Peyer's patch (tissue), 4 donors: ENCODE measurements around the gene CDH10. TPM values are rescaled to one million over a fixed set of nuclear protein-coding genes. Genes with fewer than 3 reads are reported as not detected.

Experiments used
- DNase-seq, 3 donors: peaks; one replicate each; pipeline ENCODE4 v3.0.0-alpha.2; 2017 to 2019
- H3K27ac ChIP-seq, 4 donors: fragments of 200-600 bp; sonication (generic); one replicate each; pipeline ENCODE4 v1.5.1; 2016 to 2019
- H3K27me3 ChIP-seq, 2 donors: fragments of 200-600 bp; sonication (generic); one replicate each; pipeline ENCODE4 v1.5.1; 2019
- H3K36me3 ChIP-seq, 3 donors: fragments of 200-600 bp; sonication (generic); one replicate each; pipeline ENCODE4 v1.5.1; 2016 to 2019
- H3K4me1 ChIP-seq, 4 donors: fragments of 200-600 bp; sonication (generic); one replicate each; pipeline ENCODE4 v1.5.1; 2016 to 2019
- H3K4me3 ChIP-seq, 4 donors: fragments of 200-600 bp; sonication (generic); 1 replicate in 3 of 4; 2 replicates in 1 of 4; pipeline ENCODE4 v1.5.1; 2016 to 2019; ENCODE audit warnings: mild to moderate bottlenecking in 1 of 4
- H3K9me3 ChIP-seq, 4 donors: fragments of 200-600 bp; sonication (generic); one replicate each; pipeline ENCODE4 v1.5.1; 2016 to 2019; ENCODE audit warnings: mild to moderate bottlenecking in 1 of 4
- POLR2A ChIP-seq, 2 donors: fragments of 450-650 bp; IDR thresholded peaks; one replicate each; pipeline ENCODE4 v1.5.1; 2017; ENCODE audit warnings: antibody characterized with exemption in 2 of 2, mild to moderate bottlenecking in 2 of 2, moderate library complexity in 2 of 2
- total RNA-seq, 4 donors: library from RNA; depleted of rRNA; stranded (reverse); fragments of >200 nt; gene quantifications; one replicate each; pipeline ENCODE4 v1.1.0, GENCODE V29; 2016
- TF ChIP-seq, protein P1 (sequence below), 6 experiments: fragments of 450-650 bp in 4 of 6; fragments of 200-600 bp in 2 of 6; sonication (generic) in 1 of 6; IDR thresholded peaks; one replicate each; pipeline ENCODE4 v1.5.1; 2017 to 2019; ENCODE audit warnings: antibody characterized with exemption in 6 of 6, mild to moderate bottlenecking in 3 of 6, moderate library complexity in 1 of 6

Gene CDH10
- total RNA-seq, 4 donors from 2014 or later, result not detected

DNA sequence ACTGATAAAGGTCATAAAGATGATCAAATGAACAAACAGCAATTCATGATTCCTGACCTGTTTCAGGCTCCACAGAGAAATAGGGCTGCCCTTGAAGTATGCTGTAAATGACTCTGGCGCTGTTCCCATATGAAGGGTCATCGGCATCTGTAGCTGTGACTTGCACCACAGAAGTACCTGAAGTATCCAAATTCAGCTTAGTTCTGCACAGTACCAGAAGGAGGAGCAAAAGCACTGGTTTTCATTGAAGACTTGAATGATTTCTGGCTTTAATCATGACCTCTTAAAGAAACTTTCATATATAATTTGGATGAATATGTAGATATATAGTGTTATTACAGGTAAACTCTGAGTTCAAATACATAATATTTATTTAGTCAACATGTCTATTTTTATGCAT, 109.1 kb downstream of the CDH10 start:
- no peaks in the 10 kb centered on the region for H3K36me3 ChIP-seq

DNA sequence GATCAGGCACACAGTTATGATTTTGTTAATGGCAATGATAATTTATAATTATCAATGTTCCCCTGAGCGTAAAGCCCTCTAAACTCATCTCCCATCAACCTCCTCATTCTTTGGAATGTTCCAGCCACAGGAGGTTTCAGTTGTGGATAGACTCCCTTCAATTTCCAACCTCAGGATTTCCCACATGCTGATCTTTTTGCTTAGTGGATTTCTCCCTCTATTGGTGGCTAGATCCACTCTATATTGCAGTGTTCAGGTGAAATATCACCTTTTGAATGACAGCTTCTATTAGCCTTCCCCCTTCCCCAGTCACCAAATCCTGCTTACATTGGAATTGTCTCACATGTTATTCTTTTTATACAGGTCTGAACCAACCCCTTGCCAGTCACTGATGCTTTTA, 113.9 kb downstream of the CDH10 start:
- H3K36me3 ChIP-seq, result no peaks in the 10 kb centered on the region
- no peak overlapping the region for H3K27ac ChIP-seq
- no peak for TF ChIP-seq POLR2A (IDR thresholded peaks at IDR 0.05)
- TF ChIP-seq, protein P1, sequence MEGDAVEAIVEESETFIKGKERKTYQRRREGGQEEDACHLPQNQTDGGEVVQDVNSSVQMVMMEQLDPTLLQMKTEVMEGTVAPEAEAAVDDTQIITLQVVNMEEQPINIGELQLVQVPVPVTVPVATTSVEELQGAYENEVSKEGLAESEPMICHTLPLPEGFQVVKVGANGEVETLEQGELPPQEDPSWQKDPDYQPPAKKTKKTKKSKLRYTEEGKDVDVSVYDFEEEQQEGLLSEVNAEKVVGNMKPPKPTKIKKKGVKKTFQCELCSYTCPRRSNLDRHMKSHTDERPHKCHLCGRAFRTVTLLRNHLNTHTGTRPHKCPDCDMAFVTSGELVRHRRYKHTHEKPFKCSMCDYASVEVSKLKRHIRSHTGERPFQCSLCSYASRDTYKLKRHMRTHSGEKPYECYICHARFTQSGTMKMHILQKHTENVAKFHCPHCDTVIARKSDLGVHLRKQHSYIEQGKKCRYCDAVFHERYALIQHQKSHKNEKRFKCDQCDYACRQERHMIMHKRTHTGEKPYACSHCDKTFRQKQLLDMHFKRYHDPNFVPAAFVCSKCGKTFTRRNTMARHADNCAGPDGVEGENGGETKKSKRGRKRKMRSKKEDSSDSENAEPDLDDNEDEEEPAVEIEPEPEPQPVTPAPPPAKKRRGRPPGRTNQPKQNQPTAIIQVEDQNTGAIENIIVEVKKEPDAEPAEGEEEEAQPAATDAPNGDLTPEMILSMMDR (IDR thresholded peaks at IDR 0.05), result no peak
- H3K27me3 ChIP-seq, result no peaks in the 10 kb centered on the region
- no peaks in the 10 kb centered on the region for H3K9me3 ChIP-seq
- DNase-seq, result no peak
- H3K4me3 ChIP-seq, result no peak overlapping the region
- H3K4me1 ChIP-seq, result no peaks in the 10 kb centered on the region

More for the DNA sequence above, 109.1 kb downstream of the CDH10 start:
- no peak overlapping the region for H3K4me3 ChIP-seq
- H3K27me3 ChIP-seq, result no peaks in the 10 kb centered on the region
- no peak for DNase-seq
- H3K4me1 ChIP-seq, result no peaks in the 10 kb centered on the region
- H3K9me3 ChIP-seq, result no peaks in the 10 kb centered on the region
- no peak overlapping the region for H3K27ac ChIP-seq
- TF ChIP-seq, protein P1 (IDR thresholded peaks at IDR 0.05), result no peak
- no peak for TF ChIP-seq POLR2A (IDR thresholded peaks at IDR 0.05)

DNA sequence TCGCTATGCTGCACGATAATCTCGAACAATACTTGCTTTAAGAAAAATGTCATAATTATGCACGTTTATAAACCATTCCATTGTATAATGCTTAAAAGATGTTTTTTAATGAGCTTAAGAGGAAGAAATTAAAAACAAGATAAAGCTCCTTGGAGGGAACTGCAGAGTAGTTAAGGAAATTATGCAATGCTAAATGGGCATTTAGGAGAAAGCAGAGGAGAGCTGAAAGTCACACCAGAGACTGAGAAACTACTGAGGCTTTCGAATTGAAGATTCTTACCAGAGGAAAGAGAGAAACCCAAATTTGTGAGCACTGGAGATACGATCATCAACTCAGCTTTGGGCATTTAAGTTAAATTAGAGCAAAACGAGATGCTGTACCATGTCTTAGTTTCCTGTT, 119.4 kb downstream of the CDH10 start:
- no peaks in the 10 kb centered on the region for H3K4me1 ChIP-seq
- no peak for DNase-seq

DNA sequence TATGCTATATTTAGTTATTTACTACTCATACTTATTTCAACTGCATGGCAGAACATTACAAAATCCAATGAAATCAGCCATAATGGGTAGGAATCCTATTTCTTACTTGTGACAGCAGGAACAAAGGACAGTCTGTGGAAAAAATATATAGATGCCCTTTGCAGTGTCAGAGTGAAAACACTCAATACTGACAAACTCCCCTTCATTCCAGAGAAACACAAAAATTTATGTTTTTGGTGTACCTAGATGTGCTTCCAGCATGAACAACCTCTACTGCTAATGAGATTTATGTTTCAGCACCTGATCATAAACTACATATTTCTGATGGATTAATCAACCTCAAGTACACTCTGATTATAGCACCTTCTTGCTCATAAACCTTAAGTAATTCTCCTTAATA, 132.4 kb downstream of the CDH10 start:
- Histone ChIP-seq H3K27ac (no peak overlapping the region), H3K27me3 (no peaks in the 10 kb centered on the region), H3K4me3 (no peak overlapping the region), H3K9me3 (no peaks in the 10 kb centered on the region), H3K4me1 (no peaks in the 10 kb centered on the region), H3K36me3 (no peaks in the 10 kb centered on the region)
- TF ChIP-seq, protein P1 (IDR thresholded peaks at IDR 0.05), result no peak
- TF ChIP-seq POLR2A (IDR thresholded peaks at IDR 0.05), result no peak
- DNase-seq, result no peak

More for the DNA sequence above, 119.4 kb downstream of the CDH10 start:
- Histone ChIP-seq H3K9me3 (no peaks in the 10 kb centered on the region), H3K4me3 (no peak overlapping the region), H3K36me3 (no peaks in the 10 kb centered on the region), H3K27me3 (no peaks in the 10 kb centered on the region), H3K27ac (no peak overlapping the region)
- no peak for TF ChIP-seq POLR2A (IDR thresholded peaks at IDR 0.05)
- TF ChIP-seq, protein P1 (IDR thresholded peaks at IDR 0.05), result no peak

DNA sequence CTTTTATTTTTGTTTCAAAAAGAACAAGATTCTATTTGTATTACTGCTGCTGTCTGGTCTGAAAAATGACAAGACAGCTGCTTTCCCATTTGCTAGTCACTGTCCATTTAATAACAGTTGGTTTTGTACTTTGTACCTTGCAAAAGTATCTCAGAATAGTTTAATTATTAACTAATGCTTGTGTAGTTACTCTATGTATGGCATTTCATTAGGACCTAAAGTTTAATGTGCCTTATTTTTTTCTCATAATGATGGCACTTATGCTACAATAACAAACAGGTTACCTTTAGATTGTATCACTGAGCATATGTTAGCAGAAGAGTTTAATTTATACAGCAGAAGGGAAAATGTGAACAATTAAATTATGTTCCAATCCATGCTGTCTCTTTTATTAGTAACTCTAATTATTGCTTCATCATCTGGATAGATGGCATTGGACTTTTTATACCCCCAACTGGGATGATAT, 134.2 kb downstream of the CDH10 start:
- no peak overlapping the region for H3K4me3 ChIP-seq
- no peak overlapping the region for H3K27ac ChIP-seq
- DNase-seq, result no peak
- no peaks in the 10 kb centered on the region for H3K4me1 ChIP-seq
- no peaks in the 10 kb centered on the region for H3K27me3 ChIP-seq
- no peaks in the 10 kb centered on the region for H3K36me3 ChIP-seq
- no peaks in the 10 kb centered on the region for H3K9me3 ChIP-seq
- TF ChIP-seq POLR2A (IDR thresholded peaks at IDR 0.05), result no peak
- TF ChIP-seq, protein P1 (IDR thresholded peaks at IDR 0.05), result no peak

DNA sequence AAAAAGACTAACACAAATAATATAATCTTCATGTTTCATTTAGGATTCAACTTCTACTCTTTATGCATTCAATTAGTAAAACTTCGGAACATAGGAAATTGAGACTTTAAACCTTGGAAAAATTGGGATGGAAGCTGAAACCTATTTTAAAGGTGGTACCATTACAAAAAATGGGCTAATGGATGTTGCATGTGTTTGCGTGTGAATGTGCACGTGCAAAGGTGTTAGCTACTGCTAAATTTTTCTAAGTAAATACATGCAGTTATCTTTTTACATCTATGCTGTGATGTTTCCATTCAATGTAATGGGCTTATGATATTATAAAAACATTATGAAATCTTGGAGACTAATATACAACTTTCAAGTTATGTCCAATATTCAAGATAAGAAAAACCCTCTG, 134.8 kb downstream of the CDH10 start:
- Histone ChIP-seq H3K27ac (no peak overlapping the region), H3K9me3 (no peaks in the 10 kb centered on the region), H3K27me3 (no peaks in the 10 kb centered on the region), H3K4me3 (no peak overlapping the region), H3K36me3 (no peaks in the 10 kb centered on the region), H3K4me1 (no peaks in the 10 kb centered on the region)
- no peak for DNase-seq
- TF ChIP-seq POLR2A (IDR thresholded peaks at IDR 0.05), result no peak
- TF ChIP-seq, protein P1 (IDR thresholded peaks at IDR 0.05), result no peak
